Calu3 (cell line): ENCODE data around the gene PPP1CA. TPM values are rescaled to one million over a fixed set of nuclear protein-coding genes. Genes with fewer than 3 reads are reported as not detected.
"Not testable (repeated sequence)": the region's sequence is repeated elsewhere in the genome, so short reads cannot be mapped to it uniquely, and the experiment has no call there.

ENCODE experiments used
- BruUV-seq: library from RNA; stranded (reverse); fragments of 400-500 nt; replicated peaks from 2 replicates; lab custom pipeline; 2021; lab: Mats Ljungman, UMichigan
- CTCF ChIA-PET: fragments of 300-600 bp; sonication (Branson Sonifier 250); formaldehyde crosslinking; loops from one replicate; lab custom pipeline; 2022; ENCODE audit warnings: antibody characterized with exemption; lab: Charles Lee
- DNase-seq: peaks from one replicate; pipeline ENCODE4 v3.0.0; 2022
- H3K27ac Mint-ChIP-seq: one replicate; pipeline ENCODE4 v1.8.0; 2022; ENCODE audit warnings: mixed read lengths; ENCODE audit not compliant: unreplicated experiment
- H3K27me3 Mint-ChIP-seq: one replicate; pipeline ENCODE4 v1.8.0; 2022; ENCODE audit warnings: mixed read lengths; ENCODE audit not compliant: unreplicated experiment
- H3K36me3 Mint-ChIP-seq: one replicate; pipeline ENCODE4 v1.8.0; 2022; ENCODE audit warnings: mild to moderate bottlenecking, moderate library complexity, mixed read lengths; ENCODE audit not compliant: insufficient read depth, unreplicated experiment
- H3K4me1 Mint-ChIP-seq: one replicate; pipeline ENCODE4 v1.8.0; 2022; ENCODE audit warnings: mild to moderate bottlenecking, low read depth, mixed read lengths; ENCODE audit not compliant: unreplicated experiment
- H3K4me3 Mint-ChIP-seq: one replicate; pipeline ENCODE4 v1.8.0; 2022; ENCODE audit warnings: mild to moderate bottlenecking, low read depth, moderate library complexity, mixed read lengths; ENCODE audit not compliant: unreplicated experiment
- H3K9me3 Mint-ChIP-seq: one replicate; pipeline ENCODE4 v1.8.0; 2022; ENCODE audit warnings: low read depth, mixed read lengths; ENCODE audit not compliant: unreplicated experiment
- intact Hi-C: fragments of 100-400 bp; cut with micrococcal nuclease; formaldehyde crosslinking; loops from one replicate; pipeline ENCODE4 v1.10.0; 2022; ENCODE audit not compliant: unreplicated experiment
- total RNA-seq: library from RNA; stranded (reverse); gene quantifications from 2 replicates; pipeline ENCODE4 v1.2.3, GENCODE V29; 2022
- TF ChIP-seq, protein P1 (sequence below): fragments of 200-600 bp; IDR thresholded peaks from one replicate; pipeline ENCODE4 v1.8.0; 2022; ENCODE audit warnings: antibody characterized with exemption; ENCODE audit not compliant: unreplicated experiment

Gene PPP1CA
- total RNA-seq, 1 experiment from 2014 or later = 180 TPM

DNA sequence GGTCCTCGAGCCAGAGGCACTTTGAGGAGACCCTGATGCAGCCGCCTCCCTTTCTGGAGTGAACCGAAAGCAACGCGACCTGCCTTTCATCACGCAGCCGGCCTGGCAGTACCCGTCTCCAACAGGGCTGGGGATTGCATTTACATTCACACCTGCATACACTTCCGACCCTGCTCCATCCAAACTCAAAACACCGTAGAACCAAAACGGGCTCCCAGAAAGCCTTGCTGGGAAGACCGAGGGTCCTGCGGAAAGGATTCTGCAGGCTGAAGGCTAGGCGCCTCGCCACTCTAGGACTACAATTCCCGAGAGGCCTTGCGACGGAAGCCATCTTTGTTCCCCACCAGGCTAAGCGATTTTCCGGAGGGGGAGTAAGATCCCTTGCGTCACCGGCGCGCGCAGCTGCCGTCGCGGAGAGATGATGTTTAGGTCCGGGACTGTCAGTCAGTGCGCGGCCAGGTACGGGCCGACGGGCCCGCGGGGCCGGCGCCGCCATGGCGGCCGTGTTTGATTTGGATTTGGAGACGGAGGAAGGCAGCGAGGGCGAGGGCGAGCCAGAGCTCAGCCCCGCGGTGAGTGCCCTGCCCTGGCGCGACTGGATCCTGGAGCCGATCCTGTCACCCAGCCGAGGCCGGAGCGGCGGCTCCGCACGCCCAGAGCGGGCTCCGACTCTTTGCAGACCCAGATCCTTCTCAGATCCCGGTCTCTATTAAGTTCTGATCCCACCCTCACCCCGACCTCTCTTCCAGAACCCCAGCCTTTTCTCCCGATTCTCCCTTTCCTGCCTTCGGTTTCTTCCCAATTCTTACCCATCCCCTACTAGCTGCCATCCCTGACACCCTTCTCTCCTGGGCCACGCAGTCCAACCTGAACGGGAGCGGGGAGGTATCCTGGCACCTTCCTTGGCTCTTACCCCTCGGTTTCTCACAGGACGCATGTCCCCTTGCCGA is 26.7 kb upstream of the PPP1CA start, which contains the start of gene RPS6KB2:
TSS of gene RPS6KB2 (plus strand) at position 443 of the 950 bp plus-strand sequence. CDS start at position 495, 52 bp downstream.
- Mint-ChIP-seq H3K4me3 (peak within 1 kb of the TSS; percentile 93), H3K27me3 (no peaks in the 10 kb centered on the region), H3K9me3 (no peaks in the 10 kb centered on the region), H3K4me1 (peaks cover under 1% of the 10 kb centered on the region), H3K36me3 (peaks cover 34% of the 10 kb centered on the region), H3K27ac (peak within 1 kb of the TSS; percentile 92)
- TF ChIP-seq, protein P1, sequence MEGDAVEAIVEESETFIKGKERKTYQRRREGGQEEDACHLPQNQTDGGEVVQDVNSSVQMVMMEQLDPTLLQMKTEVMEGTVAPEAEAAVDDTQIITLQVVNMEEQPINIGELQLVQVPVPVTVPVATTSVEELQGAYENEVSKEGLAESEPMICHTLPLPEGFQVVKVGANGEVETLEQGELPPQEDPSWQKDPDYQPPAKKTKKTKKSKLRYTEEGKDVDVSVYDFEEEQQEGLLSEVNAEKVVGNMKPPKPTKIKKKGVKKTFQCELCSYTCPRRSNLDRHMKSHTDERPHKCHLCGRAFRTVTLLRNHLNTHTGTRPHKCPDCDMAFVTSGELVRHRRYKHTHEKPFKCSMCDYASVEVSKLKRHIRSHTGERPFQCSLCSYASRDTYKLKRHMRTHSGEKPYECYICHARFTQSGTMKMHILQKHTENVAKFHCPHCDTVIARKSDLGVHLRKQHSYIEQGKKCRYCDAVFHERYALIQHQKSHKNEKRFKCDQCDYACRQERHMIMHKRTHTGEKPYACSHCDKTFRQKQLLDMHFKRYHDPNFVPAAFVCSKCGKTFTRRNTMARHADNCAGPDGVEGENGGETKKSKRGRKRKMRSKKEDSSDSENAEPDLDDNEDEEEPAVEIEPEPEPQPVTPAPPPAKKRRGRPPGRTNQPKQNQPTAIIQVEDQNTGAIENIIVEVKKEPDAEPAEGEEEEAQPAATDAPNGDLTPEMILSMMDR = no peak
- intact Hi-C loops = loop anchor here (10.0 kb wide), 1 partner anchor 76 kb away; the partner anchor contains the start of genes CDK2AP2 and PITPNM1
- CTCF ChIA-PET = interaction anchor here (0.6 kb wide), 2 partner anchors 27 to 605 kb away, joined by 3 read pairs; partner anchors contain the start of gene PPP1CA
- BruUV-seq = no TSS peak
- DNase-seq = peak; percentile 98

DNA sequence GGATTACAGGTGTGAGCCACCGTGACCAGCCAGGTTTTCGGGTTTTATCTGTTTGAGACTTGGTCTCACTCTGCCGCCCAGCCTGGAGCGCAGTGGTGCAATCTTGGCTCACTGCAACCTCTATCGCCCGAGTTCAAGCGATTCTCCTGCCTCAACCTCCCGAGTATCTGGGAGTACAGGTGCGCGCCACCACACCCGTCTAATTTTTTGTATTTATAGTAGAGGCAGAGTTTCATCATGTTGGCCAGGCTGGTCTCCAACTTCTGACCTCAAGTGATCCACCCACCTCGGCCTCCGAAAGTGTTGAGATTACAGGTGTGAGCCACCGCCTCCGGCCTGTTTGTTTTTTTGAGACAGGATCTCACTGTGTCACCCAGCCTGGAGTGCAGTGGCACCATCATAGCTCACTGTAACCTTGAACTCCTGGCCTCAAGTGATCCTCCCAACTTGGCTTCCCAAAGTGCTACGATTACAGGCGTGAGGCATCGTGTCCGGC is 25.8 kb upstream of the PPP1CA start:
- H3K27me3 Mint-ChIP-seq, H3K27ac Mint-ChIP-seq, H3K4me1 Mint-ChIP-seq, CTCF ChIA-PET, BruUV-seq, DNase-seq, H3K9me3 Mint-ChIP-seq: not testable (repeated sequence)
- peaks cover 42% of the 10 kb centered on the region for H3K36me3 Mint-ChIP-seq
- intact Hi-C loops = loop anchor here (10.0 kb wide), 1 partner anchor 77 kb away; the partner anchor contains the start of genes CDK2AP2 and PITPNM1
- H3K4me3 Mint-ChIP-seq = peak overlapping the region; percentile 93

DNA sequence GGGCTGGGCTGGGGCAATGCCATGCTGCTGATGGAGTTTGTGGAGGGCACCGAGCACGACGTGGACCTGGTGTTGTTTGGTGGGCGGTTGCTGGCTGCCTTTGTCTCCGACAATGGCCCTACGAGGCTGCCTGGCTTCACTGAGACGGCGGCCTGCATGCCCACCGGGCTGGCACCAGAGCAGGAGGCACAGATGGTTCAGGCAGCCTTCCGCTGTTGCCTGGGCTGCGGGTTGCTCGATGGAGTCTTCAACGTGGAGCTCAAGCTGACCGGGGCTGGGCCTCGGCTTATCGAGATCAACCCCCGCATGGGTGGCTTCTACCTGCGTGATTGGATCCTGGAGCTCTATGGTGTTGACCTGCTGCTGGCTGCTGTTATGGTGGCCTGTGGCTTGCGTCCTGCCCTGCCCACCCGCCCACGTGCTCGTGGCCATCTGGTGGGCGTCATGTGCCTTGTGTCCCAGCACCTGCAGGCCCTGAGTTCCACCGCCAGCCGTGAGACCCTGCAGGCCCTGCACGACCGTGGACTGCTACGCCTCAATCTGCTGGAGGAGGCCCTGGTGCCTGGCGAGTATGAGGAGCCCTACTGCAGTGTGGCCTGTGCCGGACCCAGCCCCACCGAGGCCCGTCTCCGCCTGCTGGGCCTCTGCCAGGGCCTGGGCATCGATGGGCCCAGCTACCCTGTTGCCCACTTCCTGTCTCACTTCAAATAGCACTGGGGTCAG is 22.4 kb upstream of the PPP1CA start:
- Mint-ChIP-seq H3K9me3 (no peaks in the 10 kb centered on the region), H3K36me3 (peaks cover 41% of the 10 kb centered on the region), H3K4me3 (no peak overlapping the region), H3K27me3 (no peaks in the 10 kb centered on the region), H3K4me1 (peaks cover 19% of the 10 kb centered on the region), H3K27ac (no peak overlapping the region)
- DNase-seq = no peak
- intact Hi-C loops = loop anchor here (10.0 kb wide), 1 partner anchor 81 kb away; the partner anchor contains the start of genes CDK2AP2 and PITPNM1
- TF ChIP-seq, protein P1 = no peak
- CTCF ChIA-PET = interaction anchor here (1.6 kb wide), 1 partner anchor 23 kb away, joined by 9 read pairs; the partner anchor contains the start of gene PPP1CA
- no TSS peak for BruUV-seq

DNA sequence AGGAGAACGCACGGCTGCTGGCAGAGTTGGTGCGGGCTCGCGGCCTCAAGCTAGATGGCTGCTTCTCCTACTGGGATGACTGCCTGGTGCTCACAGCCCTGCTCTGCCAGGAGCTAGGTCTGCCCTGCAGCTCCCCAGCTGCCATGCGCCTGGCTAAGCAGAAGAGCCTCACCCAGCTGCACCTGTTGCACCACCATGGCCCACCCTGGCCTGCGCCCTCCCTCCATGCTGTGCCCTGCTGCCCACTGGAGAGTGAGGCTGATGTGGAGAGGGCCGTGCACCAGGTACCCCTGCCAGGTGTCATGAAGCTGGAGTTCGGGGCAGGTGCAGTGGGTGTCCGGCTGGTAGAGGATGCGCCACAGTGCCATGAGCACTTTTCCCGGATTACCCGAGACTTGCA is 21.8 kb upstream of the PPP1CA start:
- TF ChIP-seq, protein P1 = no peak
- CTCF ChIA-PET = interaction anchor here (0.8 to 1.6 kb wide), 3 partner anchors 22 to 77 kb away, joined by 3 to 9 read pairs (median 3); partner anchors contain the start of genes POLD4 and PPP1CA
- BruUV-seq = no TSS peak
- intact Hi-C loops = loop anchor here (10.0 kb wide), 1 partner anchor 81 kb away; the partner anchor contains the start of genes CDK2AP2 and PITPNM1
- Mint-ChIP-seq H3K27ac (no peak overlapping the region), H3K4me1 (peaks cover 19% of the 10 kb centered on the region), H3K9me3 (no peaks in the 10 kb centered on the region), H3K27me3 (no peaks in the 10 kb centered on the region), H3K36me3 (peaks cover 35% of the 10 kb centered on the region), H3K4me3 (no peak overlapping the region)
- no peak for DNase-seq
